GM23338 (cell line): ENCODE measurements around the gene GTSE1. TPM values are rescaled to one million over a fixed set of nuclear protein-coding genes. Genes with fewer than 3 reads are reported as not detected.

ENCODE experiments used
- ATAC-seq: fragments of 200-7000 bp; cut with Tn5 transposase; 3 replicates; pipeline ENCODE4 v1.9.1; 2020
- DNase-seq: peaks from one replicate; pipeline ENCODE4 v3.0.0-alpha.2; 2015; ENCODE audit warnings: low spot score
- H2AFZ ChIP-seq: fragments of 200-600 bp; sonication (generic); 2 replicates; pipeline ENCODE4 v1.8.0; 2016; ENCODE audit warnings: antibody characterized with exemption, mild to moderate bottlenecking, moderate library complexity
- H3F3A ChIP-seq: fragments of 200-600 bp; sonication (generic); replicated peaks from 2 replicates; pipeline ENCODE4 v1.8.0; 2017; ENCODE audit warnings: antibody characterized with exemption, mixed run types, low read depth
- H3K27ac ChIP-seq: fragments of 200-600 bp; sonication (generic); 2 replicates; pipeline ENCODE4 v1.6.1; 2016; ENCODE audit warnings: low read depth
- H3K27me3 ChIP-seq: fragments of 200-600 bp; sonication (generic); 2 replicates; pipeline ENCODE4 v1.8.0; 2016; ENCODE audit warnings: mild to moderate bottlenecking, mixed run types, moderate library complexity; ENCODE audit not compliant: insufficient read depth
- H3K36me3 ChIP-seq: fragments of 200-600 bp; sonication (generic); 2 replicates; pipeline ENCODE4 v1.8.0; 2016; ENCODE audit warnings: mild to moderate bottlenecking; ENCODE audit not compliant: insufficient read depth
- H3K4me1 ChIP-seq: fragments of 200-600 bp; sonication (generic); 2 replicates; pipeline ENCODE4 v1.8.0; 2016; ENCODE audit warnings: mild to moderate bottlenecking, moderate library complexity; ENCODE audit not compliant: insufficient read depth
- H3K4me2 ChIP-seq: fragments of 200-600 bp; sonication (generic); 2 replicates; pipeline ENCODE4 v1.7.1; 2017; ENCODE audit warnings: mixed run types
- H3K4me3 ChIP-seq: fragments of 200-600 bp; sonication (generic); 2 replicates; pipeline ENCODE4 v1.6.1; 2016; ENCODE audit warnings: mixed run types
- H3K79me2 ChIP-seq: fragments of 200-600 bp; sonication (generic); replicated peaks from 2 replicates; pipeline ENCODE4 v1.8.0; 2017; ENCODE audit warnings: mild to moderate bottlenecking; ENCODE audit not compliant: insufficient read depth
- H3K9me2 ChIP-seq: fragments of 200-600 bp; sonication (generic); 2 replicates; pipeline ENCODE4 v1.8.0; 2017; ENCODE audit not compliant: insufficient read depth
- H4K20me1 ChIP-seq: fragments of 200-600 bp; sonication (generic); replicated peaks from 2 replicates; pipeline ENCODE4 v1.8.0; 2017; ENCODE audit warnings: mild to moderate bottlenecking; ENCODE audit not compliant: insufficient read depth
- H3K27ac Mint-ChIP-seq: 2 replicates; pipeline ENCODE4 v1.8.0; 2020; ENCODE audit warnings: inconsistent platforms, mild to moderate bottlenecking, moderate library complexity, mixed read lengths
- H3K27me3 Mint-ChIP-seq: 3 replicates; pipeline ENCODE4 v1.8.0; 2022; ENCODE audit warnings: low read depth, mild to moderate bottlenecking, moderate library complexity, mixed read lengths, inconsistent platforms; ENCODE audit not compliant: insufficient read depth, poor library complexity
- H3K36me3 Mint-ChIP-seq: 3 replicates; pipeline ENCODE4 v1.8.0; 2021; ENCODE audit warnings: low read depth, mild to moderate bottlenecking, inconsistent platforms, moderate library complexity, mixed read lengths
- H3K4me1 Mint-ChIP-seq: 3 replicates; pipeline ENCODE4 v1.8.0; 2020; ENCODE audit warnings: mild to moderate bottlenecking, inconsistent platforms, mixed read lengths
- H3K4me3 Mint-ChIP-seq: 3 replicates; pipeline ENCODE4 v1.8.0; 2021; ENCODE audit warnings: moderate library complexity, mild to moderate bottlenecking, inconsistent platforms, mixed read lengths
- H3K9me3 Mint-ChIP-seq: 3 replicates; pipeline ENCODE4 v1.8.0; 2020; ENCODE audit warnings: moderate library complexity, mild to moderate bottlenecking, inconsistent platforms, mixed read lengths
- CREB1 ChIP-seq: fragments of 250-450 bp; sonication (Bioruptor Pico); IDR thresholded peaks from 2 replicates; pipeline ENCODE4 v1.5.0; 2020; ENCODE audit warnings: low read depth, mild to moderate bottlenecking, moderate library complexity
- ETS1 ChIP-seq: IDR thresholded peaks from 2 replicates; pipeline ENCODE4 v1.6.1; 2016; ENCODE audit warnings: antibody characterized with exemption
- NANOG ChIP-seq: IDR thresholded peaks from 2 replicates; pipeline ENCODE4 v1.6.1; 2016; ENCODE audit warnings: antibody characterized with exemption, borderline replicate concordance
- POLR2AphosphoS5 ChIP-seq: IDR thresholded peaks from 2 replicates; pipeline ENCODE4 v1.6.1; 2016; ENCODE audit warnings: antibody characterized with exemption, low read depth
- REST ChIP-seq: IDR thresholded peaks from one replicate; pipeline ENCODE4 v1.6.1; 2018; ENCODE audit warnings: antibody characterized with exemption; ENCODE audit not compliant: unreplicated experiment
- ZNF114 ChIP-seq: fragments of 250-450 bp; sonication (Bioruptor Pico); IDR thresholded peaks from 2 replicates; pipeline ENCODE4 v1.5.0; 2020; ENCODE audit warnings: mild to moderate bottlenecking, moderate library complexity
- ZNF331 ChIP-seq: fragments of 250-450 bp; sonication (Bioruptor Pico); IDR thresholded peaks from 2 replicates; pipeline ENCODE4 v1.5.0; 2020; ENCODE audit warnings: low read depth, mild to moderate bottlenecking, moderate library complexity
- polyA plus RNA-seq: library from polyadenylated mRNA; unstranded; fragments of >200 nt; fragmentation: Nextera tagmentation; extraction: Ambion mirVana; gene quantifications from 2 replicates; pipeline ENCODE4 v1.2.1, GENCODE V29; 2016
- total RNA-seq: library from RNA; depleted of rRNA; stranded (reverse); fragments of >200 nt; shearing (Covaris generic); gene quantifications from 2 replicates; pipeline ENCODE4 v1.2.3, GENCODE V29; 2014

GTSE1 gene
- total and polyA plus RNA-seq, 2 experiments from 2014 or later: 26.3 to 28.6 TPM

- Mint-ChIP-seq H3K4me3 (peak within 1 kb of the TSS; percentile 97), H3K27ac (peak within 1 kb of the TSS; percentile 96), H3K9me3 (no peaks in the 10 kb centered on the region), H3K36me3 (peaks cover 46% of the 10 kb centered on the region), H3K4me1 (peaks cover 17% of the 10 kb centered on the region), H3K27me3 (peaks cover 13% of the 10 kb centered on the region)
- Histone ChIP-seq H4K20me1 (peaks cover 16% of the 10 kb centered on the region), H3K4me2 (peak within 1 kb of the TSS; percentile 91), H3F3A (no peaks in the 10 kb centered on the region), H3K27ac (peak within 1 kb of the TSS; percentile 59), H3K4me3 (peak within 1 kb of the TSS; percentile 91), H3K79me2 (peaks cover 42% of the 10 kb centered on the region), H3K27me3 (no peaks in the 10 kb centered on the region), H3K4me1 (peaks cover 4% of the 10 kb centered on the region), H3K9me2 (no peaks in the 10 kb centered on the region), H3K36me3 (peaks cover 26% of the 10 kb centered on the region), H2AFZ (peak within 1 kb of the TSS; percentile 98)
- peak; percentile 97 for ATAC-seq
- TF ChIP-seq CREB1 (CRISPR knock-in tag): peak; percentile 37
- peak; percentile 76 for TF ChIP-seq POLR2AphosphoS5
- TF ChIP-seq NANOG: no peak
- TF ChIP-seq ETS1: peak; percentile 76
- peak; percentile 22 for TF ChIP-seq REST
- no peak for TF ChIP-seq ZNF331
- TF ChIP-seq ZNF114: no peak
- peak; percentile 94 for DNase-seq
Measured at GRCh38 chr22:46335201-46336118, 38.8 kb downstream of the GTSE1 start, which contains the start of gene TRMU. Gene TRMU, plus strand, starts transcription at chr22:46335714. Its CDS starts 51 bp downstream, at chr22:46335765.
